ENCODE results near the gene UTP15. TPM values are rescaled to one million over a fixed set of nuclear protein-coding genes. Genes with fewer than 3 reads are reported as not detected.
A peak's percentile ranks its signal among the peaks of the same experiment; 100 is the strongest.

The UTP15 gene
- total RNA-seq, 4 donors from 2014 or later = 6.7 to 69.3 (median 23.3) TPM

GRCh38 chr5:73626814-73627313 lies 61.3 kb downstream of the UTP15 start:
- WGBS, 2 donors (ENCODE audit: low coverage in 1 of 2) = 76 to 91% methylated on average over 6 to 14 of the region's 14 CpGs
- peaks cover 9% of the 10 kb centered on the region for H3K27me3 ChIP-seq
- in situ Hi-C loops (cut with MboI; ENCODE audit: low pct_ligation_motif_present in 1 of 4, low pct_unique_long_range_greater_than_20kb in 1 of 4, low sequenced_read_pairs in 3 of 4) (no loop called here), intact Hi-C loops (cut with DNase I; ENCODE audit: low total_unique reads) (no loop called here)
- no peak for DNase-seq
- H3K36me3 ChIP-seq = no peaks in the 10 kb centered on the region
- TF ChIP-seq POLR2AphosphoS5 (IDR thresholded peaks at IDR 0.05) (no peak), CTCF (IDR thresholded peaks at IDR 0.05) (no peak), POLR2A (IDR thresholded peaks at IDR 0.05) (no peak), EP300 (IDR thresholded peaks at IDR 0.05; ENCODE audit: low read depth) (no peak)
- H3K4me1 ChIP-seq = peaks cover 0 to 22% (median 7%) of the 10 kb centered on the region in 4 donors
- H3K4me3 ChIP-seq = peak overlapping the region in 3 of 4 donors; percentile 58 to 82 (median 59)
- H3K27ac ChIP-seq = peak overlapping the region; percentile 68 to 85 (median 78)
- H3K9me3 ChIP-seq = no peaks in the 10 kb centered on the region

GRCh38 chr5:73629456-73629855 lies 63.9 kb downstream of the UTP15 start:
- in situ Hi-C loops (cut with MboI; ENCODE audit: low pct_ligation_motif_present in 1 of 4, low pct_unique_long_range_greater_than_20kb in 1 of 4, low sequenced_read_pairs in 3 of 4) = no loop called here
- no peak for TF ChIP-seq POLR2A (IDR thresholded peaks at IDR 0.05)
- TF ChIP-seq CTCF (IDR thresholded peaks at IDR 0.05) = no peak
- TF ChIP-seq POLR2AphosphoS5 (IDR thresholded peaks at IDR 0.05) = no peak
- TF ChIP-seq EP300 (IDR thresholded peaks at IDR 0.05; ENCODE audit: low read depth) = no peak
- DNase-seq = no peak
- H3K4me3 ChIP-seq = no peak overlapping the region
- H3K4me1 ChIP-seq = peaks cover 0 to 17% (median 7%) of the 10 kb centered on the region in 4 donors
- H3K27me3 ChIP-seq = peaks cover 9% of the 10 kb centered on the region
- H3K9me3 ChIP-seq = no peaks in the 10 kb centered on the region
- no peaks in the 10 kb centered on the region for H3K36me3 ChIP-seq
- no peak overlapping the region for H3K27ac ChIP-seq
- intact Hi-C loops (cut with DNase I; ENCODE audit: low total_unique reads) = no loop called here

GRCh38 chr5:73630765-73631164 lies 65.2 kb downstream of the UTP15 start:
- in situ Hi-C loops (cut with MboI; ENCODE audit: low pct_ligation_motif_present in 1 of 4, low pct_unique_long_range_greater_than_20kb in 1 of 4, low sequenced_read_pairs in 3 of 4) = no loop called here
- H3K27ac ChIP-seq = no peak overlapping the region

GRCh38 chr5:73631500-73631899 lies 66.0 kb downstream of the UTP15 start:
- H3K9me3 ChIP-seq = no peaks in the 10 kb centered on the region
- H3K4me3 ChIP-seq = no peak overlapping the region
- peaks cover 4% of the 10 kb centered on the region for H3K27me3 ChIP-seq
- intact Hi-C loops (cut with DNase I; ENCODE audit: low total_unique reads) = no loop called here
- in situ Hi-C loops (cut with MboI; ENCODE audit: low pct_ligation_motif_present in 1 of 4, low pct_unique_long_range_greater_than_20kb in 1 of 4, low sequenced_read_pairs in 3 of 4) = no loop called here
- peaks cover 0 to 3% (median 0%) of the 10 kb centered on the region in 4 donors for H3K4me1 ChIP-seq
- TF ChIP-seq POLR2AphosphoS5 (IDR thresholded peaks at IDR 0.05) (no peak), CTCF (IDR thresholded peaks at IDR 0.05) (no peak), EP300 (IDR thresholded peaks at IDR 0.05; ENCODE audit: low read depth) (no peak), POLR2A (IDR thresholded peaks at IDR 0.05) (no peak)
- H3K36me3 ChIP-seq = no peaks in the 10 kb centered on the region
- no peak for DNase-seq
- no peak overlapping the region for H3K27ac ChIP-seq

More at GRCh38 chr5:73630765-73631164, 65.2 kb downstream of the UTP15 start:
- H3K4me3 ChIP-seq = no peak overlapping the region
- H3K36me3 ChIP-seq = no peaks in the 10 kb centered on the region
- H3K27me3 ChIP-seq = peaks cover 9% of the 10 kb centered on the region
- TF ChIP-seq POLR2A (IDR thresholded peaks at IDR 0.05) (no peak), CTCF (IDR thresholded peaks at IDR 0.05) (no peak), EP300 (IDR thresholded peaks at IDR 0.05; ENCODE audit: low read depth) (no peak), POLR2AphosphoS5 (IDR thresholded peaks at IDR 0.05) (no peak)
- no peaks in the 10 kb centered on the region for H3K9me3 ChIP-seq
- H3K4me1 ChIP-seq = peaks cover 0 to 8% (median 0%) of the 10 kb centered on the region in 4 donors
- no peak for DNase-seq
- intact Hi-C loops (cut with DNase I; ENCODE audit: low total_unique reads) = no loop called here

Other genes starting within 250 kb of the UTP15 start
- not detected for gene FOXD1, start 117.0 kb upstream of the UTP15 start, total RNA-seq
- gene BTF3, start 67.3 kb upstream of the UTP15 start, total RNA-seq = 100 to 1,000 TPM; 312 to 416 (median 396) TPM
- gene ANKRA2, start 104 bp upstream of the UTP15 start, total RNA-seq = 10 to 100 TPM; 17.6 to 50.9 (median 22.2) TPM
- gene ARHGEF28, start 60.5 kb downstream of the UTP15 start, total RNA-seq = 10 to 100 TPM in 3 of 4 donors, 1 to 10 TPM in 1; 9.8 to 18.7 (median 18.6) TPM